Endothelial cell of umbilical vein (primary cell): Measurements from ENCODE around the gene SSBP3.

Experiments
- CTCF ChIP-seq, 2 donors: IDR thresholded peaks; 1 replicate in 1 of 2; 2 replicates in 1 of 2; pipeline ENCODE4 v1.5.1; 2011; ENCODE audit warnings: low read length in 2 of 2, mild to moderate bottlenecking in 2 of 2, moderate library complexity in 2 of 2, control low read depth in 1 of 2, inconsistent platforms in 1 of 2, low read depth in 1 of 2; ENCODE audit not compliant: insufficient read depth in 1 of 2; ENCODE audit errors: extremely low read depth in 1 of 2
- MYC ChIP-seq: IDR thresholded peaks from one replicate; pipeline ENCODE4 v1.6.1; 2011; ENCODE audit warnings: mild to moderate bottlenecking, low read depth, low read length
- POLR2A ChIP-seq: IDR thresholded peaks from 2 replicates; pipeline ENCODE4 v1.6.1; 2012; ENCODE audit warnings: low read depth, mild to moderate bottlenecking, control low read depth, low read length

GRCh38 chr1:54415533-54415932, 9.3 kb upstream of the SSBP3 start:
- no peak for TF ChIP-seq CTCF (IDR thresholded peaks at IDR 0.05; ENCODE audit: extremely low read depth in 1 of 2, insufficient read depth in 1 of 2, low read depth in 1 of 2, low read length in 2 of 2)
- TF ChIP-seq POLR2A = no peak
- no peak for TF ChIP-seq MYC
